ENCODE results near the gene ATG12. TPM values are rescaled to one million over a fixed set of nuclear protein-coding genes. Genes with fewer than 3 reads are reported as not detected.
"Not testable (repeated sequence)": the region's sequence is repeated elsewhere in the genome, so short reads cannot be mapped to it uniquely, and the experiment has no call there.

Gene ATG12
- total RNA-seq, 1 donor from 2014 or later = 37.0 TPM

- Mint-ChIP-seq H3K4me3 (no peak overlapping the region), H3K27ac (no peak overlapping the region), H3K9me3 (no peaks in the 10 kb centered on the region), H3K36me3 (ENCODE audit: low read depth) (peaks cover 57% of the 10 kb centered on the region), H3K27me3 (no peaks in the 10 kb centered on the region), H3K4me1 (peaks cover 7% of the 10 kb centered on the region)
- DNase-seq = peak; percentile 77
- intact Hi-C loops (cut with micrococcal nuclease) = loop anchor here (1.0 kb wide), 1 partner anchor 197 kb away; no protein-coding TSS in a partner anchor
Measured at GRCh38 chr5:115831163-115831768, 10.1 kb downstream of the ATG12 start.

GRCh38 chr5:115829913-115830312, 11.5 kb downstream of the ATG12 start:
- Mint-ChIP-seq H3K27ac (no peak overlapping the region), H3K4me3 (no peak overlapping the region), H3K9me3 (no peaks in the 10 kb centered on the region), H3K36me3 (ENCODE audit: low read depth) (peaks cover 47% of the 10 kb centered on the region), H3K27me3 (peaks cover 2% of the 10 kb centered on the region), H3K4me1 (peaks cover 6% of the 10 kb centered on the region)
- intact Hi-C loops (cut with micrococcal nuclease) = no loop called here
- no peak for DNase-seq

- H3K27me3 Mint-ChIP-seq = peaks cover 20% of the 10 kb centered on the region
- no peak overlapping the region for H3K4me3 Mint-ChIP-seq
- peaks cover 27% of the 10 kb centered on the region for H3K36me3 Mint-ChIP-seq (ENCODE audit: low read depth)
- intact Hi-C loops (cut with micrococcal nuclease) = no loop called here
- H3K9me3 Mint-ChIP-seq = peaks cover 3% of the 10 kb centered on the region
- DNase-seq = no peak
- no peaks in the 10 kb centered on the region for H3K4me1 Mint-ChIP-seq
- no peak overlapping the region for H3K27ac Mint-ChIP-seq
Measured at GRCh38 chr5:115825948-115826347, 15.4 kb downstream of the ATG12 start.

GRCh38 chr5:115824983-115825382, 16.4 kb downstream of the ATG12 start:
- intact Hi-C loops (cut with micrococcal nuclease); H3K27ac Mint-ChIP-seq; H3K9me3 Mint-ChIP-seq; DNase-seq; H3K4me1 Mint-ChIP-seq; H3K4me3 Mint-ChIP-seq: not testable (repeated sequence)
- Mint-ChIP-seq H3K36me3 (ENCODE audit: low read depth) (peaks cover 27% of the 10 kb centered on the region), H3K27me3 (peaks cover 29% of the 10 kb centered on the region)

GRCh38 chr5:115820846-115821245, 20.5 kb downstream of the ATG12 start:
- H3K36me3 Mint-ChIP-seq (ENCODE audit: low read depth) = no peaks in the 10 kb centered on the region
- H3K4me1 Mint-ChIP-seq = peaks cover 7% of the 10 kb centered on the region
- H3K27ac Mint-ChIP-seq = no peak overlapping the region
- intact Hi-C loops (cut with micrococcal nuclease) = no loop called here
- H3K4me3 Mint-ChIP-seq = no peak overlapping the region
- peaks cover 3% of the 10 kb centered on the region for H3K9me3 Mint-ChIP-seq
- H3K27me3 Mint-ChIP-seq = peaks cover 61% of the 10 kb centered on the region
- no peak for DNase-seq

GRCh38 chr5:115818821-115819220, 22.5 kb downstream of the ATG12 start:
- Mint-ChIP-seq H3K9me3 (peaks cover 3% of the 10 kb centered on the region), H3K36me3 (ENCODE audit: low read depth) (no peaks in the 10 kb centered on the region), H3K27ac (no peak overlapping the region), H3K27me3 (peaks cover 72% of the 10 kb centered on the region), H3K4me3 (no peak overlapping the region), H3K4me1 (peaks cover 19% of the 10 kb centered on the region)
- no peak for DNase-seq
- intact Hi-C loops (cut with micrococcal nuclease) = loop anchor here (10.0 kb wide), 2 partner anchors 644 to 756 kb away; partner anchors contain the start of gene SEMA6A

- intact Hi-C loops (cut with micrococcal nuclease) = loop anchor here (2.0 to 10.0 kb wide), 3 partner anchors 145 to 757 kb away; partner anchors contain the start of genes LVRN and SEMA6A
- Mint-ChIP-seq H3K36me3 (ENCODE audit: low read depth) (no peaks in the 10 kb centered on the region), H3K27me3 (peaks cover 77% of the 10 kb centered on the region), H3K27ac (no peak overlapping the region), H3K9me3 (no peaks in the 10 kb centered on the region), H3K4me1 (peaks cover 22% of the 10 kb centered on the region), H3K4me3 (no peak overlapping the region)
- DNase-seq = no peak
Measured at GRCh38 chr5:115817386-115817785, 24.0 kb downstream of the ATG12 start.

GRCh38 chr5:115816226-115817081, 24.9 kb downstream of the ATG12 start, which contains the start of gene CDO1:
CDO1 (minus strand) TSS chr5:115816659; CDS start chr5:115816397, 262 bp downstream.
- Mint-ChIP-seq H3K4me3 (peak within 1 kb of the TSS; percentile 78), H3K36me3 (ENCODE audit: low read depth) (no peaks in the 10 kb centered on the region), H3K27me3 (peaks cover 75% of the 10 kb centered on the region), H3K4me1 (peaks cover 22% of the 10 kb centered on the region), H3K27ac (no peak within 1 kb of the TSS), H3K9me3 (no peaks in the 10 kb centered on the region)
- peak; percentile 77 for DNase-seq
- intact Hi-C loops (cut with micrococcal nuclease) = loop anchor here (2.0 to 10.0 kb wide), 3 partner anchors 146 to 758 kb away; partner anchors contain the start of genes LVRN and SEMA6A

GRCh38 chr5:115815693-115816225, 25.6 kb downstream of the ATG12 start:
- Mint-ChIP-seq H3K4me1 (peaks cover 27% of the 10 kb centered on the region), H3K27me3 (peaks cover 79% of the 10 kb centered on the region), H3K27ac (no peak overlapping the region), H3K36me3 (ENCODE audit: low read depth) (no peaks in the 10 kb centered on the region), H3K4me3 (peak overlapping the region; percentile 78), H3K9me3 (no peaks in the 10 kb centered on the region)
- no peak for DNase-seq
- intact Hi-C loops (cut with micrococcal nuclease) = loop anchor here (2.0 to 10.0 kb wide), 4 partner anchors 23 to 759 kb away; partner anchors contain the start of genes LVRN and SEMA6A

GRCh38 chr5:115815006-115815692, 26.2 kb downstream of the ATG12 start:
- Mint-ChIP-seq H3K4me1 (peaks cover 27% of the 10 kb centered on the region), H3K27ac (peak overlapping the region; percentile 7), H3K4me3 (peak overlapping the region; percentile 64), H3K36me3 (ENCODE audit: low read depth) (no peaks in the 10 kb centered on the region), H3K27me3 (peaks cover 76% of the 10 kb centered on the region), H3K9me3 (no peaks in the 10 kb centered on the region)
- intact Hi-C loops (cut with micrococcal nuclease) = loop anchor here (2.0 to 10.0 kb wide), 3 partner anchors 24 to 760 kb away; partner anchors contain the start of gene SEMA6A
- no peak for DNase-seq

- peak; percentile 67 for DNase-seq
- intact Hi-C loops (cut with micrococcal nuclease) = loop anchor here (2.0 to 10.0 kb wide), 3 partner anchors 25 to 761 kb away; partner anchors contain the start of gene SEMA6A
- Mint-ChIP-seq H3K36me3 (ENCODE audit: low read depth) (no peaks in the 10 kb centered on the region), H3K27me3 (peaks cover 65% of the 10 kb centered on the region), H3K9me3 (no peaks in the 10 kb centered on the region), H3K27ac (no peak overlapping the region), H3K4me1 (peaks cover 37% of the 10 kb centered on the region), H3K4me3 (no peak overlapping the region)
Measured at GRCh38 chr5:115813719-115814118, 27.6 kb downstream of the ATG12 start.

GRCh38 chr5:115812372-115812771, 29.0 kb downstream of the ATG12 start:
- H3K9me3 Mint-ChIP-seq = peaks cover 3% of the 10 kb centered on the region
- peaks cover 53% of the 10 kb centered on the region for H3K27me3 Mint-ChIP-seq
- no peak overlapping the region for H3K4me3 Mint-ChIP-seq
- H3K27ac Mint-ChIP-seq = no peak overlapping the region
- H3K4me1 Mint-ChIP-seq = peaks cover 47% of the 10 kb centered on the region
- no peak for DNase-seq
- intact Hi-C loops (cut with micrococcal nuclease) = loop anchor here (10.0 kb wide), 2 partner anchors 638 to 762 kb away; partner anchors contain the start of gene SEMA6A
- H3K36me3 Mint-ChIP-seq (ENCODE audit: low read depth) = no peaks in the 10 kb centered on the region

- Mint-ChIP-seq H3K9me3 (peaks cover 3% of the 10 kb centered on the region), H3K36me3 (ENCODE audit: low read depth) (no peaks in the 10 kb centered on the region), H3K27me3 (peaks cover 46% of the 10 kb centered on the region), H3K27ac (no peak overlapping the region), H3K4me1 (peaks cover 52% of the 10 kb centered on the region), H3K4me3 (no peak overlapping the region)
- intact Hi-C loops (cut with micrococcal nuclease) = loop anchor here (10.0 kb wide), 2 partner anchors 637 to 763 kb away; partner anchors contain the start of gene SEMA6A
- DNase-seq = no peak
Measured at GRCh38 chr5:115811406-115811805, 30.0 kb downstream of the ATG12 start.
